Left colon (tissue), 2 donors: ENCODE results near the gene TTC1. TPM values are rescaled to one million over a fixed set of nuclear protein-coding genes. Genes with fewer than 3 reads are reported as not detected.
A peak's percentile ranks its signal among the peaks of the same experiment; 100 is the strongest.
"Not testable (repeated sequence)": the region's sequence is repeated elsewhere in the genome, so short reads cannot be mapped to it uniquely, and the experiment has no call there.

ENCODE experiments used
- ATAC-seq: fragments of 200-7000 bp; cut with Tn5 transposase; one replicate; pipeline ENCODE4 v1.9.1; 2020; ENCODE audit warnings: mild to moderate bottlenecking, moderate library complexity
- DNase-seq, 2 donors: peaks; one replicate each; pipeline ENCODE4 v3.0.0-alpha.2; 2020
- intact Hi-C, 2 donors: fragments of 100-400 bp; cut with DNase I in 1 of 2; cut with micrococcal nuclease in 1 of 2; formaldehyde crosslinking; loops; one replicate each; pipeline versions ENCODE4 v1.11.2 to v1.14.0; 2022; cut with DNase I, micrococcal nuclease
- total RNA-seq, 2 donors: library from RNA; stranded (reverse); fragmentation: NEBNext Ultra II Directional; extraction: Animal tissue kit (Norgen Biotek cat#: 25700); gene quantifications; one replicate each; pipeline ENCODE4 v1.2.1, GENCODE V29; 2021
- donor health status: DM: no; HTN: no; CAD: no.
- donor health status: DM: yes; HTN: yes; CAD: no.

TTC1 gene
- total RNA-seq, 2 donors from 2014 or later, result 40.2 to 41.7 TPM

GRCh38 chr5:160030631-160031377, 21.9 kb downstream of the TTC1 start:
- no peak for DNase-seq
- ATAC-seq, result no peak
- intact Hi-C loops, result no loop called here

GRCh38 chr5:160033546-160034252, 24.8 kb downstream of the TTC1 start:
- DNase-seq (no peak), ATAC-seq (no peak)
- intact Hi-C loops, result no loop called here

- intact Hi-C loops, result no loop called here
- DNase-seq (no peak), ATAC-seq (no peak)
Measured at GRCh38 chr5:160036243-160036642, 27.3 kb downstream of the TTC1 start.

GRCh38 chr5:160036884-160037283, 27.9 kb downstream of the TTC1 start:
- DNase-seq (no peak), ATAC-seq (no peak)
- intact Hi-C loops, result no loop called here

GRCh38 chr5:160039810-160040470, 31.0 kb downstream of the TTC1 start:
- ATAC-seq (peak; percentile 91), DNase-seq (no peak)
- intact Hi-C loops, result no loop called here

- intact Hi-C loops, result no loop called here
- DNase-seq (no peak), ATAC-seq (peak; percentile 38)
Measured at GRCh38 chr5:160040471-160040835, 31.5 kb downstream of the TTC1 start.

- DNase-seq (no peak), ATAC-seq (no peak)
- intact Hi-C loops, result no loop called here
Measured at GRCh38 chr5:160042671-160043070, 33.7 kb downstream of the TTC1 start.

GRCh38 chr5:160044391-160044804, 35.5 kb downstream of the TTC1 start:
- ATAC-seq (no peak), DNase-seq (no peak)
- intact Hi-C loops, result no loop called here

GRCh38 chr5:160044967-160045366, 36.0 kb downstream of the TTC1 start:
- intact Hi-C loops, result no loop called here
- DNase-seq (no peak), ATAC-seq (no peak)

- ATAC-seq (no peak), DNase-seq (no peak)
- intact Hi-C loops, result no loop called here
Measured at GRCh38 chr5:160047423-160047822, 38.5 kb downstream of the TTC1 start.

- DNase-seq (no peak), ATAC-seq (no peak)
- intact Hi-C loops, result no loop called here
Measured at GRCh38 chr5:160048131-160048530, 39.2 kb downstream of the TTC1 start.

GRCh38 chr5:160049099-160049498, 40.2 kb downstream of the TTC1 start:
- ATAC-seq (peak; percentile 66), DNase-seq (no peak)
- intact Hi-C loops, result no loop called here

- ATAC-seq, result no peak
- DNase-seq, result no peak
- intact Hi-C loops, result no loop called here
Measured at GRCh38 chr5:160054047-160054446, 45.1 kb downstream of the TTC1 start.

- intact Hi-C loops, result no loop called here
- DNase-seq, result peak in 1 of 2 donors; percentile 68
- peak; percentile 99 for ATAC-seq
Measured at GRCh38 chr5:160054831-160055230, 45.9 kb downstream of the TTC1 start.

GRCh38 chr5:160057256-160057655, 48.3 kb downstream of the TTC1 start:
- intact Hi-C loops, result no loop called here
- no peak for DNase-seq
- no peak for ATAC-seq

GRCh38 chr5:160060001-160060400, 51.1 kb downstream of the TTC1 start:
- ATAC-seq (no peak), DNase-seq (no peak)
- intact Hi-C loops, result no loop called here

- DNase-seq, result no peak
- intact Hi-C loops, result no loop called here
- ATAC-seq, result no peak
Measured at GRCh38 chr5:160061770-160062169, 52.8 kb downstream of the TTC1 start.

- DNase-seq (peak; percentile 82 to 88), ATAC-seq (peak; percentile 59)
- intact Hi-C loops, result no loop called here
Measured at GRCh38 chr5:160064417-160064810, 55.5 kb downstream of the TTC1 start.

GRCh38 chr5:160064995-160065614, 56.2 kb downstream of the TTC1 start:
- intact Hi-C loops, result no loop called here
- DNase-seq, result peak; percentile 75 to 92
- ATAC-seq, result peak; percentile 83

GRCh38 chr5:160069120-160069519, 60.2 kb downstream of the TTC1 start:
- intact Hi-C loops, DNase-seq: not testable (repeated sequence)

More at GRCh38 chr5:160069120-160069519, 60.2 kb downstream of the TTC1 start:
- ATAC-seq, result not testable (repeated sequence)
